Peyer's patch (tissue), 4 donors: ENCODE results near the gene AHRR. TPM values are rescaled to one million over a fixed set of nuclear protein-coding genes. Genes with fewer than 3 reads are reported as not detected.
A peak's percentile ranks its signal among the peaks of the same experiment; 100 is the strongest.

Experiments
- DNase-seq, 3 donors: peaks; one replicate each; pipeline ENCODE4 v3.0.0-alpha.2; 2017 to 2019
- H3K27ac ChIP-seq, 4 donors: fragments of 200-600 bp; sonication (generic); one replicate each; pipeline ENCODE4 v1.5.1; 2016 to 2019
- H3K27me3 ChIP-seq, 2 donors: fragments of 200-600 bp; sonication (generic); one replicate each; pipeline ENCODE4 v1.5.1; 2019
- H3K36me3 ChIP-seq, 3 donors: fragments of 200-600 bp; sonication (generic); one replicate each; pipeline ENCODE4 v1.5.1; 2016 to 2019
- H3K4me1 ChIP-seq, 4 donors: fragments of 200-600 bp; sonication (generic); one replicate each; pipeline ENCODE4 v1.5.1; 2016 to 2019
- H3K4me3 ChIP-seq, 4 donors: fragments of 200-600 bp; sonication (generic); 1 replicate in 3 of 4; 2 replicates in 1 of 4; pipeline ENCODE4 v1.5.1; 2016 to 2019; ENCODE audit warnings: mild to moderate bottlenecking in 1 of 4
- H3K9me3 ChIP-seq, 4 donors: fragments of 200-600 bp; sonication (generic); one replicate each; pipeline ENCODE4 v1.5.1; 2016 to 2019; ENCODE audit warnings: mild to moderate bottlenecking in 1 of 4
- POLR2A ChIP-seq, 2 donors: fragments of 450-650 bp; IDR thresholded peaks; one replicate each; pipeline ENCODE4 v1.5.1; 2017; ENCODE audit warnings: antibody characterized with exemption in 2 of 2, mild to moderate bottlenecking in 2 of 2, moderate library complexity in 2 of 2
- total RNA-seq, 4 donors: library from RNA; depleted of rRNA; stranded (reverse); fragments of >200 nt; gene quantifications; one replicate each; pipeline ENCODE4 v1.1.0, GENCODE V29; 2016
- TF ChIP-seq, protein P1 (sequence below), 6 experiments: fragments of 450-650 bp in 4 of 6; fragments of 200-600 bp in 2 of 6; sonication (generic) in 1 of 6; IDR thresholded peaks; one replicate each; pipeline ENCODE4 v1.5.1; 2017 to 2019; ENCODE audit warnings: antibody characterized with exemption in 6 of 6, mild to moderate bottlenecking in 3 of 6, moderate library complexity in 1 of 6

Gene AHRR
- total RNA-seq, 4 donors from 2014 or later, result 1.6 to 28.1 (median 2.4) TPM

DNA sequence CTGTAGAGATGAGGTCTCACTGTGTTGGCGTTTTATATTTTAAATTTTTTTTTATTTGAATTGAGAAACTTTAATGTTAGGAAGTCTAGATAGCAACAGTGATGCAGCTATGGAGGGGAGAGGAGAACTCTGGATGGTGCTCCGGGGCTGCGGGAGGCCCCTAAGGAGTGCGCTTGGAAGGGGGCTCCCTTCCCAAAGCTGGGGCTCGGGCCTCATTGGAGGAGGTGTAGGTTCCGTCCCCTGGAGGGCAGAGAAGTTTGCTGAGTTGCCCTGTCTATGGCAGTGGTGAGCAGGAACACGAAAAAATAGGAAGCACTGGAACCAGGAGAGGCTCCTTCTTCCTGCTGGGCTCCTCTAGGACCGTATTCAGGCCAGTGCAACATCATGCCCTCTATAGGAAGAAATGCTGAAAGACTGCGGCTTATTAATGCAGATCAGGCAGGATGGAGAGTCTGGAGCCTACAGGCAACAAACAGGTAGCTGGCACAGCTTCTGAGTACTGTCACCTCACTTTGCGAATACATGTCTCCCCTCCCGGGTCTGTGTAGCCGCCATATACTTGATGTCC lies 16.1 kb downstream of the AHRR start:
- Histone ChIP-seq H3K36me3 (no peaks in the 10 kb centered on the region), H3K9me3 (no peaks in the 10 kb centered on the region), H3K4me3 (no peak overlapping the region), H3K27ac (no peak overlapping the region), H3K4me1 (no peaks in the 10 kb centered on the region), H3K27me3 (no peaks in the 10 kb centered on the region)
- no peak for DNase-seq
- TF ChIP-seq, protein P1, sequence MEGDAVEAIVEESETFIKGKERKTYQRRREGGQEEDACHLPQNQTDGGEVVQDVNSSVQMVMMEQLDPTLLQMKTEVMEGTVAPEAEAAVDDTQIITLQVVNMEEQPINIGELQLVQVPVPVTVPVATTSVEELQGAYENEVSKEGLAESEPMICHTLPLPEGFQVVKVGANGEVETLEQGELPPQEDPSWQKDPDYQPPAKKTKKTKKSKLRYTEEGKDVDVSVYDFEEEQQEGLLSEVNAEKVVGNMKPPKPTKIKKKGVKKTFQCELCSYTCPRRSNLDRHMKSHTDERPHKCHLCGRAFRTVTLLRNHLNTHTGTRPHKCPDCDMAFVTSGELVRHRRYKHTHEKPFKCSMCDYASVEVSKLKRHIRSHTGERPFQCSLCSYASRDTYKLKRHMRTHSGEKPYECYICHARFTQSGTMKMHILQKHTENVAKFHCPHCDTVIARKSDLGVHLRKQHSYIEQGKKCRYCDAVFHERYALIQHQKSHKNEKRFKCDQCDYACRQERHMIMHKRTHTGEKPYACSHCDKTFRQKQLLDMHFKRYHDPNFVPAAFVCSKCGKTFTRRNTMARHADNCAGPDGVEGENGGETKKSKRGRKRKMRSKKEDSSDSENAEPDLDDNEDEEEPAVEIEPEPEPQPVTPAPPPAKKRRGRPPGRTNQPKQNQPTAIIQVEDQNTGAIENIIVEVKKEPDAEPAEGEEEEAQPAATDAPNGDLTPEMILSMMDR (IDR thresholded peaks at IDR 0.05), result peak in 3 of 6 experiments; percentile 30 to 36 (median 33)
- no peak for TF ChIP-seq POLR2A (IDR thresholded peaks at IDR 0.05)

DNA sequence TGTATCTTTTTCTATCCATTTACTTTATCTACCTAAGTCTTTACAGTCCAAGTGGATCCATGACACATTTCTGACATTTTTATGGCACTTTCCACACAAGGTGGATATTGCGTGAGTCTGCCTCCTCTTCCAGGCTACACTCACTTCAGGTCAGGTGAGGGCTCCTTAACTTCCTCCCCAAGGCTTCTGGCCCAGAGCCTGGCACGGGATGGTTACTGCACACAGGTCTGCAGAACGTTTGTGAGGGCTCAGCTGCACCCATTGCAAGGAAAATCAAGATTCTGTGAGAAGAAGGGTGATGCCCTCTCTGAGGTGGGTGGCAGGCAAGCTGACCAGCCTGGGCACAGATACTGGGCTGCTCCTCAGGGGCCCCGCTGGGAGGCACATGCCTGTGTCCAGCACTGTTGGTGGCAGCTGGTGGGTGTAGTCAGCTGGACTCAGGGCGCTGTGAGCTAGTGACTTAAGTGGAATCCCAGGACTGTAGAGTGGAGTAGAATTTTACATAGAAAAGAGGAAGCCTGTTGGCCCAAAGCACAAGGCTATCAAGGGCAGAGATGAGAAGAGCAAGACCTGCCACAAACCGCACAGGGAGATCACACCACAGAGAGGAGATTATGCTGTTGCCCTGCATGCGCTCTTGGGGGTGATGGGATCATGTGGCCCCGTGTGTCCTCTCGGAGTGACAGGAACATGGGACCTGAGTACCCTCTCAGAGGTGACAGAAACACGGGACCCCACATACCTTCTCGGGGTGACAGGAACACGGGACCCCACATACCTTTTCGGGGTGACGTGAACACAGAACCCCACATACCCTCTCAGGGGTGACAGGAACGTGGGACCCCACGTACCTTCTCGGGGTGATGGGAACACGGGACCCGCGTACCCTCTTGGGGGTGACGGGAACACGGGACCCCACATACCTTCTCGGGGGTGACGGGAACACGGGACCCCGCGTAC lies 21.3 kb downstream of the AHRR start:
- H3K36me3 ChIP-seq, result no peaks in the 10 kb centered on the region
- no peaks in the 10 kb centered on the region for H3K27me3 ChIP-seq
- no peak overlapping the region for H3K4me3 ChIP-seq
- TF ChIP-seq POLR2A (IDR thresholded peaks at IDR 0.05), result no peak
- TF ChIP-seq, protein P1 (IDR thresholded peaks at IDR 0.05), result no peak
- no peaks in the 10 kb centered on the region for H3K4me1 ChIP-seq
- H3K9me3 ChIP-seq, result no peaks in the 10 kb centered on the region
- no peak for DNase-seq
- H3K27ac ChIP-seq, result no peak overlapping the region

DNA sequence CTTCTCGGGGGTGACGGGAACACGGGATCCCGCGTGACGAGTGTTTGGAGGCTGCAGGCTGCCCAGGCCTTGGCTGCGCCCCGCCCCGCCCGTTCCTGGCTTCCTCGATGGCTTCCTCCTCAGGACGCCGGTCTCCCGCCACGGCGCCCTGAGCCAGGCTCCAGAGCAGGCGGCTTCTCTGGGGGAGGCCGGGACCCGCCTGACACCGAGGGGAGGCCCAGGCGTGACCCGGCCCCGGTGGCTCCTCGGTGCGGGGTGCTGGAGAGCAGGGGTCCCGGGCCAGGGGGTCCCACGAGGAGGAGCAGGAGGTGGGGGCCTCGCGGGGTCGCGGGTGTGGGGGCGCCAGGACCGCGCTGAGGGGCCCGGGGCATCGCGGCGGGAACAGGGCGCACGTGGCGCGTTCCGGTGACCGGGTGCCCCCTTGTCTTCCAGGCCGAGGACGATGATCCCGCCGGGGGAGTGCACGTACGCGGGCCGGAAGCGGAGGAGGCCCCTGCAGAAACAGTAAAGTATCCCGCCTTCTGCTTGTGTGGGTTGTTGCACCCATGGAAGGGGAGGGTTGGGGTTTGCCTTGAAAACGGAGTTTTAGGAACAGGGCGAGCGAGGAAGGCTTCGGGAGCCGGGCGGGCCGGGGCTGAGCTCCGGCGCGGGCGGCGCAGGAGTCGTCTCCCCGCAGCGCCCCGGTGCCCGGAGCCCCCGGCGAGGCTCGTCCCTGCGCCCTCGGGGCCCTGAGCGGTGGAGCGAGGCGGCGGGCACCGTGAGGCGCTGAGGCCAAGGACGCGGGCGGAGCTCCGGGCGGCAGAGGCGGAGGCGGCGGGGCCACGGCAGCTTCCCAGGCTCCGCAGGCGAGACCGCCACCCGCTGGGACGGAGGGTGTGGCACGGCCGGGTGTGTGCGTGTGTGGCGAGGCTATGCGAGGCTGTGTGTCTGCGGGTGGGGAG lies 22.2 kb downstream of the AHRR start:
- H3K36me3 ChIP-seq, result no peaks in the 10 kb centered on the region
- peak in 1 of 3 donors; percentile 75 for DNase-seq
- H3K4me3 ChIP-seq, result peak overlapping the region; percentile 18 to 57 (median 48)
- no peaks in the 10 kb centered on the region for H3K27me3 ChIP-seq
- H3K9me3 ChIP-seq, result no peaks in the 10 kb centered on the region
- no peaks in the 10 kb centered on the region for H3K4me1 ChIP-seq
- H3K27ac ChIP-seq, result peak overlapping the region in 1 of 4 donors; percentile 22
- TF ChIP-seq POLR2A (IDR thresholded peaks at IDR 0.05), result no peak
- TF ChIP-seq, protein P1 (IDR thresholded peaks at IDR 0.05), result no peak

GRCh38 chr5:344668-345067 lies 23.2 kb downstream of the AHRR start:
- no peak overlapping the region for H3K27ac ChIP-seq
- H3K27me3 ChIP-seq, result no peaks in the 10 kb centered on the region
- TF ChIP-seq, protein P1 (IDR thresholded peaks at IDR 0.05), result no peak
- H3K4me1 ChIP-seq, result no peaks in the 10 kb centered on the region
- no peaks in the 10 kb centered on the region for H3K36me3 ChIP-seq
- H3K4me3 ChIP-seq, result no peak overlapping the region
- H3K9me3 ChIP-seq, result no peaks in the 10 kb centered on the region
- DNase-seq, result no peak
